ENCODE data around the gene GLIS2.

The GLIS2 gene

GRCh38 chr16:4365615-4366014 is 49.7 kb downstream of the GLIS2 start:
- in situ Hi-C loops (cut with HindIII; ENCODE audit: low sequenced_read_pairs): no loop called here

GRCh38 chr16:4366016-4366415 is 50.1 kb downstream of the GLIS2 start:
- in situ Hi-C loops (cut with HindIII; ENCODE audit: low sequenced_read_pairs): no loop called here

- in situ Hi-C loops (cut with HindIII; ENCODE audit: low sequenced_read_pairs): no loop called here
These were observed 51.6 kb downstream of the GLIS2 start for GRCh38 chr16:4367393-4367856.

- in situ Hi-C loops (cut with HindIII; ENCODE audit: low sequenced_read_pairs): no loop called here
These were observed 53.3 kb downstream of the GLIS2 start for GRCh38 chr16:4369007-4369733.

- in situ Hi-C loops (cut with HindIII; ENCODE audit: low sequenced_read_pairs): loop anchor here (5.0 kb wide), 1 partner anchor 73 kb away; no protein-coding TSS in a partner anchor
These were observed 54.3 kb downstream of the GLIS2 start for GRCh38 chr16:4370151-4370550.

- in situ Hi-C loops (cut with HindIII; ENCODE audit: low sequenced_read_pairs): loop anchor here (5.0 kb wide), 1 partner anchor 73 kb away; no protein-coding TSS in a partner anchor
These were observed 54.9 kb downstream of the GLIS2 start for GRCh38 chr16:4370570-4371356.

GRCh38 chr16:4371357-4372000 is 55.6 kb downstream of the GLIS2 start, which contains the start of gene VASN:
Gene VASN, plus strand, starts transcription at chr16:4371848. Its CDS starts 9,030 bp downstream, at chr16:4380878.
- in situ Hi-C loops (cut with HindIII; ENCODE audit: low sequenced_read_pairs): loop anchor here (5.0 kb wide), 1 partner anchor 74 kb away; no protein-coding TSS in a partner anchor

- in situ Hi-C loops (cut with HindIII; ENCODE audit: low sequenced_read_pairs): loop anchor here (5.0 kb wide), 1 partner anchor 75 kb away; no protein-coding TSS in a partner anchor
These were observed 56.2 kb downstream of the GLIS2 start for GRCh38 chr16:4372001-4372577.

GRCh38 chr16:4372578-4373355 is 56.9 kb downstream of the GLIS2 start:
- in situ Hi-C loops (cut with HindIII; ENCODE audit: low sequenced_read_pairs): loop anchor here (5.0 kb wide), 1 partner anchor 75 kb away; no protein-coding TSS in a partner anchor

- in situ Hi-C loops (cut with HindIII; ENCODE audit: low sequenced_read_pairs): loop anchor here (5.0 kb wide), 1 partner anchor 76 kb away; no protein-coding TSS in a partner anchor
These were observed 57.6 kb downstream of the GLIS2 start for GRCh38 chr16:4373356-4373908.

GRCh38 chr16:4373909-4374742 is 58.3 kb downstream of the GLIS2 start:
- in situ Hi-C loops (cut with HindIII; ENCODE audit: low sequenced_read_pairs): loop anchor here (5.0 kb wide), 1 partner anchor 77 kb away; no protein-coding TSS in a partner anchor

GRCh38 chr16:4375717-4376116 is 59.9 kb downstream of the GLIS2 start:
- in situ Hi-C loops (cut with HindIII; ENCODE audit: low sequenced_read_pairs): no loop called here

GRCh38 chr16:4376126-4376892 is 60.4 kb downstream of the GLIS2 start:
- in situ Hi-C loops (cut with HindIII; ENCODE audit: low sequenced_read_pairs): no loop called here

- in situ Hi-C loops (cut with HindIII; ENCODE audit: low sequenced_read_pairs): no loop called here
These were observed 61.2 kb downstream of the GLIS2 start for GRCh38 chr16:4376893-4377572.

- in situ Hi-C loops (cut with HindIII; ENCODE audit: low sequenced_read_pairs): no loop called here
These were observed 61.8 kb downstream of the GLIS2 start for GRCh38 chr16:4377573-4378154.

- in situ Hi-C loops (cut with HindIII; ENCODE audit: low sequenced_read_pairs): no loop called here
These were observed 62.3 kb downstream of the GLIS2 start for GRCh38 chr16:4378161-4378666.
